Ovary (tissue), 9 donors: ENCODE data around the gene SOX12. TPM values are rescaled to one million over a fixed set of nuclear protein-coding genes. Genes with fewer than 3 reads are reported as not detected.
A peak's percentile ranks its signal among the peaks of the same experiment; 100 is the strongest.

Experiments used
- DNase-seq, 5 donors: peaks; one replicate each; pipeline ENCODE4 v3.0.0-alpha.2; 2019 to 2020
- H3K27ac ChIP-seq, 2 donors: fragments of 200-600 bp; one replicate each; pipeline versions ENCODE4 v1.5.1 to v1.8.0; 2019 to 2022
- H3K27me3 ChIP-seq: fragments of 200-600 bp; one replicate; pipeline ENCODE4 v1.8.0; 2022
- H3K36me3 ChIP-seq: fragments of 200-600 bp; sonication (generic); one replicate; pipeline ENCODE4 v1.5.1; 2019
- H3K4me1 ChIP-seq: one replicate; pipeline ENCODE4 v1.8.1; 2013; ENCODE audit warnings: mild to moderate bottlenecking, moderate library complexity; ENCODE audit not compliant: insufficient read depth
- H3K4me3 ChIP-seq: fragments of 200-600 bp; sonication (generic); one replicate; pipeline ENCODE4 v1.5.1; 2017
- H3K9me3 ChIP-seq, 2 donors: fragments of 200-600 bp in 1 of 2; sonication (generic) in 1 of 2; one replicate each; pipeline versions ENCODE4 v1.5.1 to v1.8.1; 2013 to 2019; ENCODE audit warnings: mild to moderate bottlenecking in 1 of 2, moderate library complexity in 1 of 2
- EP300 ChIP-seq: sonication (generic); formaldehyde crosslinking; IDR thresholded peaks from one replicate; pipeline ENCODE4 v1.6.1; 2017; ENCODE audit warnings: antibody characterized with exemption
- POLR2A ChIP-seq: fragments of 450-650 bp; IDR thresholded peaks from one replicate; pipeline ENCODE4 v1.6.1; 2017; ENCODE audit warnings: antibody characterized with exemption, mild to moderate bottlenecking, moderate library complexity
- WGBS, 3 donors: extraction: QIAGEN DNeasy Blood & Tissue Kit in 1 of 3; methylation state at CpG; one replicate each; pipeline versions ENCODE4 v1.1.5 to v1.1.7; 2013 to 2017; 5-methylcytosine and 5-hydroxymethylcytosine counted together
- intact Hi-C, 4 donors: fragments of 100-400 bp; cut with DNase I; formaldehyde crosslinking; loops; one replicate each; pipeline versions ENCODE4 v1.11.0 to v1.15.1; 2022 to 2023
- polyA plus RNA-seq, 2 donors: library from polyadenylated mRNA; stranded (reverse); fragments of 200-250 nt in 1 of 2; fragments of 350-450 nt in 1 of 2; fragmentation: Illumina TruSeq in 1 of 2; extraction: RNeasy Lipid Tissue Mini Kit (QIAGEN cat#74804) in 1 of 2; gene quantifications; one replicate each; pipeline ENCODE4 v1.2.3, GENCODE V29; 2013 to 2014
- total RNA-seq, 7 donors: library from RNA; depleted of rRNA in 2 of 7; stranded (reverse); fragments of >200 nt in 2 of 7; fragmentation: NEBNext Ultra II Directional in 3 of 7; extraction: Animal tissue kit (Norgen Biotek cat#: 25700) in 3 of 7; gene quantifications; one replicate each; pipeline versions ENCODE4 v1.1.0 to v1.2.4, GENCODE V29; 2016 to 2023
- TF ChIP-seq, protein P1 (sequence below), 3 donors: fragments of 450-650 bp in 2 of 3; fragments of 200-600 bp in 1 of 3; IDR thresholded peaks; one replicate each; pipeline versions ENCODE4 v1.5.1 to v1.8.0; 2016 to 2022; ENCODE audit warnings: antibody characterized with exemption in 3 of 3, mild to moderate bottlenecking in 1 of 3
- donor health status: DM: no; HTN: no; CAD: no; lungs with moderate emphysema.
- donor health status: DM: no; HTN: no; CAD: no.
- donor health status: Bipolar disorder and iron deficiency.
- donor health status: DM: yes; HTN: yes; CAD: no.
- donor health status: DM: no; HTN: no; CAD: no.
- donor health status: DM: yes; HTN: yes; CAD: no.

Gene SOX12
- total and polyA plus RNA-seq, 9 donors = 4.1 to 34.1 (median 21.3) TPM

DNA sequence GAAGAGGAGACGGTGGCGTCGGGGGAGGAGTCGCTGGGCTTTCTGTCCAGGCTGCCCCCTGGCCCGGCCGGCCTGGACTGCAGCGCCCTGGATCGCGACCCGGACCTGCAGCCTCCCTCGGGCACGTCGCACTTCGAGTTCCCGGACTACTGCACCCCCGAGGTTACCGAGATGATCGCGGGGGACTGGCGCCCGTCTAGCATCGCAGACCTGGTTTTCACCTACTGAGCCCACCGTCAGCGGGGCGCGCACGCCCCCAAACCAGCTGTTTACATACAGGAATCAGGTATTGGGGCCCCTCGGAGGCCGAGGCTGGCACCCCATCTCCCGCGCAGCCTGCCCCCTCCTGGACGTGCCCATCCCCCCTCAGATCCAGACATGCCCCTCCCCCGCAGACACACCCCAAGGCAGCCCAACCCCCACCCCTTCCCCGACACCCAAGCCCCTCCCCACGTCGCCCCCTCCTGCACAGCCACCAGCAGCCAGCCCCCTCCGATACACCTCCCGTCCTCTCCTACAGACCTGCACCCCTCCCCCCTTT is 1.4 kb downstream of the SOX12 start:
- no peaks in the 10 kb centered on the region for H3K27me3 ChIP-seq
- H3K27ac ChIP-seq = peak overlapping the region; percentile 91 to 97
- no peaks in the 10 kb centered on the region for H3K9me3 ChIP-seq
- H3K36me3 ChIP-seq = no peaks in the 10 kb centered on the region
- WGBS, 3 donors = 1% methylated on average over 32 to 38 of the region's 38 CpGs
- H3K4me3 ChIP-seq = peak overlapping the region; percentile 69
- TF ChIP-seq POLR2A = no peak
- TF ChIP-seq, protein P1, sequence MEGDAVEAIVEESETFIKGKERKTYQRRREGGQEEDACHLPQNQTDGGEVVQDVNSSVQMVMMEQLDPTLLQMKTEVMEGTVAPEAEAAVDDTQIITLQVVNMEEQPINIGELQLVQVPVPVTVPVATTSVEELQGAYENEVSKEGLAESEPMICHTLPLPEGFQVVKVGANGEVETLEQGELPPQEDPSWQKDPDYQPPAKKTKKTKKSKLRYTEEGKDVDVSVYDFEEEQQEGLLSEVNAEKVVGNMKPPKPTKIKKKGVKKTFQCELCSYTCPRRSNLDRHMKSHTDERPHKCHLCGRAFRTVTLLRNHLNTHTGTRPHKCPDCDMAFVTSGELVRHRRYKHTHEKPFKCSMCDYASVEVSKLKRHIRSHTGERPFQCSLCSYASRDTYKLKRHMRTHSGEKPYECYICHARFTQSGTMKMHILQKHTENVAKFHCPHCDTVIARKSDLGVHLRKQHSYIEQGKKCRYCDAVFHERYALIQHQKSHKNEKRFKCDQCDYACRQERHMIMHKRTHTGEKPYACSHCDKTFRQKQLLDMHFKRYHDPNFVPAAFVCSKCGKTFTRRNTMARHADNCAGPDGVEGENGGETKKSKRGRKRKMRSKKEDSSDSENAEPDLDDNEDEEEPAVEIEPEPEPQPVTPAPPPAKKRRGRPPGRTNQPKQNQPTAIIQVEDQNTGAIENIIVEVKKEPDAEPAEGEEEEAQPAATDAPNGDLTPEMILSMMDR (IDR thresholded peaks at IDR 0.05) = no peak
- no peak for TF ChIP-seq EP300
- no peak for DNase-seq
- intact Hi-C loops = loop anchor here in 1 of 4 donors (10.0 kb wide), 1 partner anchor 1058 kb away; no protein-coding TSS in a partner anchor
- H3K4me1 ChIP-seq = peaks cover 5% of the 10 kb centered on the region

DNA sequence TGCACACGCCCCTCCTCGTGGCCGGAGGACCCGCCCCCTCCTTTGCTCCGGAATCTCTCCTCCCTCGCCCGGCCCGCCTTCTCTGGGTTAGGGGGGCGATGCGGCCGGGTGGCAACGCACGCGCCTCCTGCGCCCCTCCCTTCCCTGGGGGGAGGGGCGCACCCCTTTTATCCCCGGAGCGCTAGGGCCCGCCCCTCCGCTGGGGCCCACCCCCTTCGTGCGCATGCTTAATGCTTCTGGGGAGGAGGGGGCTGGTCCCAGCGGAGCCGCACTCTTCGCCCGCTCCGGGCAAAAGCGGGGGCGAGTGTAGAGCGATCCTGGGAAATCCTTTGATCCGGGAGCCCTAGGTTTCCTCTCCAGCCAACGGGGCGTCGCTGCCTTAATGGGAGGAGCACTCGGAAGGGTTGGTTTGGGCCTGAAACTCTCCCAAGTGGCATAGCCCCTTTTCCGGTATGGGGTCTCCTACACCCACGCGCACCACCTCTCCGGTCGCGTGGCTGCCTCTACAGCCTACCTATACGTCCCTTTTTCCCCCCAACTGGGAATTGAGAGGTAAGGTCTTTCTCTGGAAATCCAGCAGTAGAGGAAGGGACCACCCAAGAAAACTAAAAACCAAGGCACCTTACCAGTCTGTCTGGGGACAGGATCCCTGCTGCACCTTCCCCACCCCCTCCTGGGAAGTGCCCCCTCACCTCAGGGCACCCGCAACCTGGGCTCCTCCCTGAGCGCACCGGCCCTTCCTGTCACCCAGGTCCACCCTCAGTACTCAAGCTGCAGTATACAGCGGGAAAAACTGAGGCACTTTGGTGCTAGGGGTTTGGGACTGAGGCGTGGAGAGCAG is 2.1 kb downstream of the SOX12 start:
- intact Hi-C loops = loop anchor here in 1 of 4 donors (10.0 kb wide), 1 partner anchor 1057 kb away; no protein-coding TSS in a partner anchor
- Histone ChIP-seq H3K4me3 (peak overlapping the region; percentile 69), H3K27me3 (no peaks in the 10 kb centered on the region), H3K9me3 (no peaks in the 10 kb centered on the region), H3K36me3 (no peaks in the 10 kb centered on the region), H3K4me1 (peaks cover 5% of the 10 kb centered on the region), H3K27ac (peak overlapping the region; percentile 91 to 97)
- peak; percentile 90 to 95 (median 95) for DNase-seq
- WGBS, 3 donors = 2 to 3% (median 2%) methylated on average over 44 to 47 of the region's 47 CpGs
- TF ChIP-seq, protein P1 (IDR thresholded peaks at IDR 0.05) = no peak
- peak; percentile 39 for TF ChIP-seq POLR2A

DNA sequence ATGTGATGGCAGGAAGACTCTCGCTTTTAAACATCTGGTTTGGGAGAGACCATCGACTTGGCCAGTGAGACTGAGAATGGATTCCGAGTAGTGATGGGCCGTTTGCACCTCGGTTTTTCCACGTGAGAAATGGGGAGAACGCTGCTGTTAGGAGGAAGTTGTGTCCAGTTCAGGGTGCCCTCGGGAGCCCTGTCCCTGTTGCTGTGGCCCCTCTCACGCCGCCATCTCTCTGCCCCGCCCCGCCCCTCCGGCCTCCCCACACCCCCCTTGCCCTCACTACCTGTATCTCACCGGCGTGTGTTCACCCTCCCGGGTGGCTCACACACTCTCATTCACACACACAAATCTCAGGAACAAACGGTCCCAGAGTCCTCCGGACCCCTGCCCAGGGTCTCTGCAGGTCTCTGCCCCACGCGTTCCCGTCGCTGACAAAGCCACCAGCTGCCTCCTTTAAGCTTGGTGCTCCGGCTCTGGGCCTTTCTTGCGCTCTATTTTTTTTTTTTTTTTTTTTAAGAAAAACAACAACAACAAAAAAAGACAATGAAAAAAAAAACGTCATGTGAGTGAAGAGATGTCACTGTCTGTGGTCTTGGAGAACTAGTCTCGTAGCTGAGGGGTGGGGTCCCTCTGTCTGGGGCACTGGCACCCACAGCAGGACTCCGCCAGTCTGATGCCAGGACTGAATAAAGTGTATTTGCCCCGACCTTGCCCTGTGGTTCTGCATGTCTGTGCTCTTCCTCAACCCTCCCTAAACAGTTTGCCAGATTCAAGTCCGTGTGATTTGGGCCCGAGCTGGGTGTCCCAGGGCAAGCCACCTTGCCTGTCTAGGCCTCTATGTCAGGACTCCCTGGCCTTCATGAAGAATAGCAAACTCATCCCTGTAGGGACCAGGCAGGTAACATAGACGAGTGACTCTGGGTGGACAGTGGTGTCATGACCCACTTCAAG is 2.9 kb downstream of the SOX12 start:
- WGBS, 3 donors = 18 to 27% (median 19%) methylated on average over 30 to 31 of the region's 31 CpGs

More for the DNA sequence above, 2.9 kb downstream of the SOX12 start:
- no peaks in the 10 kb centered on the region for H3K27me3 ChIP-seq
- DNase-seq = peak in 3 of 5 donors; percentile 43 to 49 (median 46)
- TF ChIP-seq EP300 = no peak
- TF ChIP-seq POLR2A = no peak
- TF ChIP-seq, protein P1 (IDR thresholded peaks at IDR 0.05) = no peak
- peak overlapping the region; percentile 69 for H3K4me3 ChIP-seq
- no peaks in the 10 kb centered on the region for H3K36me3 ChIP-seq
- H3K27ac ChIP-seq = peak overlapping the region; percentile 91 to 97
- intact Hi-C loops = loop anchor here in 1 of 4 donors (10.0 kb wide), 1 partner anchor 1056 kb away; no protein-coding TSS in a partner anchor
- peaks cover 5% of the 10 kb centered on the region for H3K4me1 ChIP-seq
- H3K9me3 ChIP-seq = no peaks in the 10 kb centered on the region
